Left lung (tissue), 10 donors: ENCODE results near the gene ARSA. TPM values are rescaled to one million over a fixed set of nuclear protein-coding genes. Genes with fewer than 3 reads are reported as not detected.
"Not testable (repeated sequence)": the region's sequence is repeated elsewhere in the genome, so short reads cannot be mapped to it uniquely, and the experiment has no call there.

Experiments used
- ATAC-seq: fragments of 200-7000 bp; cut with Tn5 transposase; one replicate; pipeline ENCODE4 v1.9.1; 2020; ENCODE audit warnings: moderate library complexity
- DNase-seq, 4 donors: peaks; one replicate each; pipeline ENCODE4 v3.0.0-alpha.2; 2013 to 2020
- H3K27ac ChIP-seq, 2 donors: fragments of 200-600 bp; sonication (generic) in 1 of 2; one replicate each; pipeline versions ENCODE4 v1.5.0 to v1.8.0; 2020 to 2021
- H3K27me3 ChIP-seq, 2 donors: fragments of 200-600 bp; sonication (generic) in 1 of 2; one replicate each; pipeline versions ENCODE4 v1.5.0 to v1.8.0; 2020 to 2021
- H3K36me3 ChIP-seq, 2 donors: fragments of 200-600 bp; sonication (generic) in 1 of 2; one replicate each; pipeline versions ENCODE4 v1.5.0 to v1.8.0; 2020 to 2021
- H3K4me1 ChIP-seq, 2 donors: fragments of 200-600 bp; one replicate each; pipeline ENCODE4 v1.8.0; 2021
- H3K4me3 ChIP-seq, 2 donors: fragments of 200-600 bp; sonication (generic) in 1 of 2; one replicate each; pipeline versions ENCODE4 v1.5.0 to v1.8.0; 2020 to 2021; ENCODE audit warnings: mild to moderate bottlenecking in 1 of 2
- H3K9me3 ChIP-seq, 2 donors: fragments of 200-600 bp; sonication (generic) in 1 of 2; one replicate each; pipeline versions ENCODE4 v1.5.0 to v1.8.0; 2020 to 2021
- intact Hi-C, 2 donors: fragments of 100-400 bp; cut with DNase I; formaldehyde crosslinking; loops; one replicate each; pipeline versions ENCODE4 v1.11.2 to v1.14.2; 2022
- polyA plus RNA-seq, 6 donors: library from polyadenylated mRNA; unstranded; fragments of 120-200 nt; gene quantifications; one replicate each; pipeline ENCODE4 v1.2.1, GENCODE V29; 2013; ENCODE audit not compliant: insufficient read length in 6 of 6
- total RNA-seq, 2 donors: library from RNA; stranded (reverse); fragmentation: NEBNext Ultra II Directional; extraction: Animal tissue kit (Norgen Biotek cat#: 25700); gene quantifications; one replicate each; pipeline ENCODE4 v1.2.1, GENCODE V29; 2021
- TF ChIP-seq, protein P1 (sequence below), 2 donors: fragments of 200-600 bp; sonication (generic) in 1 of 2; IDR thresholded peaks; one replicate each; pipeline versions ENCODE4 v1.5.0 to v1.8.0; 2021; ENCODE audit warnings: antibody characterized with exemption in 2 of 2
- donor health status: DM: no; HTN: yes; CAD: no.
- donor health status: DM: no; HTN: no; CAD: no.

Gene ARSA
- total and polyA plus RNA-seq, 8 donors = 17.8 to 58.0 (median 21.0) TPM

DNA sequence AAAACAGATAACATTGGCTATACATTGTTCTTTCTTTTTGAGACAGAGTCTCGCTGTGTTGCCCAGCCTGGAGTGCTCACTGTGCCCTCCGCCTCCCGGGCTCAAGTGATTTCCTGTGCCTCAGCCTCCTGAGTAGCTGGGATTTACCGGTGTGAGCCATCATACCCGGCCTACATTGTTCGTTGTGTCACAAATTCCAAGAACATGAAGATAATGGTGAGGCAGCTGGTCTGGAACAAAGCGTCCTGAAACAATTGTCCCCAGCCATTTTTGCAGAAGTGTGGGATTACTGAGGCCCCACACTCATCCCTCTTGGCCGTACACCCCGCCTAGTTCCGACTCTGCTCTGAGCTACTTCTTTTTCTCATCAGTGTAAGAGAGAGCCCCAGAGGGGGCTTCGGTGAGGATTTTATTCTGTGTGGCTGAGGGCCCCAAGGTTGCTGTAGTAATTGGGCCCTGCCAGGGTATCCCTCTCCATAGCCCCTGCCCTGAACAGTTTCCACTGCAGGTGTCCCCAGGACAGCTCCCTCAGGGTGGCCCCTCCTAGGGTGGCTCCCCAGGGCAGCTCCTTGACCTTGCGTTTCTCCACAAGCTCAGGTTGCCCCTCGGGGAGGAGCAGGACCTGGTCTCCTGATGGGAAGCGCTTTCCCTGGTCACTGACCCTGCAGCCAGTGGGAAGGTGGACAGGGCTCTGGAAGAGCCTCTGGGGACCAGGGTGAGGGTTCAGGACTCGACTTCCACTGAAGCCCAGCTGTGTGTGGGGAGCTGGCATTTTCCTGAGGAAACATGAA is 13.1 kb upstream of the ARSA start:
- H3K4me3 ChIP-seq = no peak overlapping the region
- TF ChIP-seq, protein P1, sequence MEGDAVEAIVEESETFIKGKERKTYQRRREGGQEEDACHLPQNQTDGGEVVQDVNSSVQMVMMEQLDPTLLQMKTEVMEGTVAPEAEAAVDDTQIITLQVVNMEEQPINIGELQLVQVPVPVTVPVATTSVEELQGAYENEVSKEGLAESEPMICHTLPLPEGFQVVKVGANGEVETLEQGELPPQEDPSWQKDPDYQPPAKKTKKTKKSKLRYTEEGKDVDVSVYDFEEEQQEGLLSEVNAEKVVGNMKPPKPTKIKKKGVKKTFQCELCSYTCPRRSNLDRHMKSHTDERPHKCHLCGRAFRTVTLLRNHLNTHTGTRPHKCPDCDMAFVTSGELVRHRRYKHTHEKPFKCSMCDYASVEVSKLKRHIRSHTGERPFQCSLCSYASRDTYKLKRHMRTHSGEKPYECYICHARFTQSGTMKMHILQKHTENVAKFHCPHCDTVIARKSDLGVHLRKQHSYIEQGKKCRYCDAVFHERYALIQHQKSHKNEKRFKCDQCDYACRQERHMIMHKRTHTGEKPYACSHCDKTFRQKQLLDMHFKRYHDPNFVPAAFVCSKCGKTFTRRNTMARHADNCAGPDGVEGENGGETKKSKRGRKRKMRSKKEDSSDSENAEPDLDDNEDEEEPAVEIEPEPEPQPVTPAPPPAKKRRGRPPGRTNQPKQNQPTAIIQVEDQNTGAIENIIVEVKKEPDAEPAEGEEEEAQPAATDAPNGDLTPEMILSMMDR (IDR thresholded peaks at IDR 0.05) = no peak
- H3K4me1 ChIP-seq = peaks cover 5 to 21% of the 10 kb centered on the region in 2 donors
- no peaks in the 10 kb centered on the region for H3K9me3 ChIP-seq
- peak in 1 of 4 donors; percentile 46 for DNase-seq
- H3K36me3 ChIP-seq = no peaks in the 10 kb centered on the region
- ATAC-seq = peak; percentile 8
- H3K27me3 ChIP-seq = peaks cover 0 to 20% of the 10 kb centered on the region in 2 donors
- H3K27ac ChIP-seq = peak overlapping the region in 1 of 2 donors; percentile 15
- intact Hi-C loops = no loop called here

DNA sequence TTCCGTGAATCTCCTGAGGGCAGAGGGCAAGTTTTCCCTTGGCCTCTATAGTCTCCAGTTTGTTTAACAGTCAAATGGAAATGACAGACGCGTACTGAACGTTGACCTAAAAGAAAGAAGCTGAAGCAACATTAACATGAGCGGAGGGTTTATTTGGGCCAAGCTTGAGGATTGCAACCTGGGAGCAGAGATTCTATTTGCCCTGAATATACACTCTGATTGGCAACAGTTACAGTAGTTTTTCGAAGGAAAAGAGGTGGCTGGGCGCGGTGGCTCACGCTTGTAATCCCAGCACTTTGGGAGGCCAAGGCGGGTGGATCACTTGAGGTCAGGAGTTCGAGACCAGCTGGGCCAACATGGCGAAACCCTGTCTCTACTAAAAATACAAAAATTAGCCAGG is 12.3 kb upstream of the ARSA start:
- ATAC-seq, H3K9me3 ChIP-seq, H3K4me3 ChIP-seq, intact Hi-C loops, DNase-seq, H3K36me3 ChIP-seq: not testable (repeated sequence)
- Histone ChIP-seq H3K4me1 (peaks cover 5 to 21% of the 10 kb centered on the region in 2 donors), H3K27me3 (peaks cover 0 to 12% of the 10 kb centered on the region in 2 donors), H3K27ac (peak overlapping the region in 1 of 2 donors; percentile 15)

DNA sequence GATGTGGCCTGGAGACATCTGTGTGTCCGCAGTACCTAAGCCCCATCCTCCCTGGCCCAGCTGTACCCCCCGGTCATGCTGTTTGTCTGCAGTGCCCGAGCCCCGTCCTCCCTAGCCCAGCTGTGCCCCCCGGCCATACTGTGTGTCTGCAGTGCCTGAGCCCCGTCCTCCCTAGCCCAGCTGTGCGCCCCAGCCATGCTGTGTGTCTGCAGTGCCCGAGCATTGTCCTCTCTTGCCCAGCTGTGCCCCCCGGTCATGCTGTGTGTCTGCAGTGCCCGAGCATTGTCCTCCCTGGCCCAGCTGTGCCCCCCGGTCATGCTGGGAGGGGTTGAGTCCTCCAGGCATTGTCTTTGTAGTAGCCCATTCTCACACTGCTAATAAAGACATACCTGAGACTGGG is 7.6 kb upstream of the ARSA start:
- peak in 1 of 4 donors; percentile 70 for DNase-seq
- H3K4me3 ChIP-seq = no peak overlapping the region
- H3K9me3 ChIP-seq = no peaks in the 10 kb centered on the region
- H3K36me3 ChIP-seq = no peaks in the 10 kb centered on the region
- no peak overlapping the region for H3K27ac ChIP-seq
- H3K27me3 ChIP-seq = no peaks in the 10 kb centered on the region
- intact Hi-C loops = no loop called here
- TF ChIP-seq, protein P1 (IDR thresholded peaks at IDR 0.05) = no peak
- H3K4me1 ChIP-seq = peaks cover 0 to under 1% of the 10 kb centered on the region in 2 donors
- ATAC-seq = no peak

DNA sequence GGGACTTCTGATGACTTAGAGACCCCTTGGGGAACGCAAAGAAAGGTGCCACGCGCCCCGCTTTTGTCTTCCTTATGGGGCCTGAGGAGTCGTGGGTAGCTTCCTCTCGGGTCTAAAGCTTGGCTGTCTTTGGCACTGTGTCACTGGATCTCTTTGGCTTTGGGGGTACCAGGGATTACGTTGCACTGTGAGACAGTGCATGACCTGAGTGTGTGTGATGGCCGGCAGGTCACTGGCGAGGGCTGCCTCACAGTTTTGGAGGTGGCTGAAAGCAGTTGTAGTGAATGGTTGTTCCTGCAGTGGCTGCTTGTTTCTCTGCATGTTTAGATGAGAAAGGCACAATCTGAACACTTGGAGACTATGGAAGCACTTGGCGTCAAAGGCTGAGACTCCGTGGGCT is 5.8 kb upstream of the ARSA start:
- Histone ChIP-seq H3K27ac (no peak overlapping the region), H3K36me3 (no peaks in the 10 kb centered on the region), H3K9me3 (no peaks in the 10 kb centered on the region), H3K4me3 (no peak overlapping the region), H3K27me3 (no peaks in the 10 kb centered on the region), H3K4me1 (peaks cover 0 to 3% of the 10 kb centered on the region in 2 donors)
- DNase-seq = no peak
- no peak for ATAC-seq
- intact Hi-C loops = no loop called here
- TF ChIP-seq, protein P1 (IDR thresholded peaks at IDR 0.05) = no peak

DNA sequence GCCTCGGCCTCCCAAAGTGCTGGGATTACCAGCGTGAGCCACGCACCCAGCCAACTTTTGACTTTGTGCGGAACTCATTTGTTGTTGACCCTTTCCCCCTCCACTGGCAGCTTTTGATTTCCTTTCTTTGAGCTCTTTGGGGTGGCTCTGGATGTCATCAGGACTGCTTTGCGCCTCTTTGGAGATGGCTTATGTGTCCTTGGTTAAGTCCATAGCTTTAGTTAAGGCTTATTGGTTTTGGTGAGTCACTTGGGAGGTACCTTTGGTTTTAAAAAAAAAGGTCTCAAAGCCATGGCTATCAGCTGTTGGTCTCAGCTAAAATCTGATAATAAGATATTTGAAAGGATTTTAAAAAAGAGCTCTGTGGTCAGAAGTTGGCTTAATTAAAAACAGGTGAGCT is 5.1 kb upstream of the ARSA start:
- Histone ChIP-seq H3K27ac (no peak overlapping the region), H3K36me3 (no peaks in the 10 kb centered on the region), H3K27me3 (no peaks in the 10 kb centered on the region), H3K9me3 (no peaks in the 10 kb centered on the region), H3K4me3 (no peak overlapping the region), H3K4me1 (peaks cover 0 to 8% of the 10 kb centered on the region in 2 donors)
- TF ChIP-seq, protein P1 (IDR thresholded peaks at IDR 0.05) = no peak
- no peak for ATAC-seq
- no peak for DNase-seq
- intact Hi-C loops = no loop called here
